H9 (cell line): ENCODE measurements around the gene CNNM2. TPM values are rescaled to one million over a fixed set of nuclear protein-coding genes. Genes with fewer than 3 reads are reported as not detected.

Experiments
- DNase-seq: peaks from one replicate; pipeline ENCODE4 v3.0.0-alpha.2; 2017
- H2AFZ ChIP-seq: one replicate; pipeline ENCODE4 v1.6.1; 2013; ENCODE audit warnings: mild to moderate bottlenecking, low read length, control low read depth, moderate library complexity
- H2AK5ac ChIP-seq: 2 replicates; pipeline ENCODE4 v1.6.1; 2013; ENCODE audit warnings: low read length, control low read depth, mixed read lengths; ENCODE audit not compliant: insufficient read length
- H2BK120ac ChIP-seq: one replicate; pipeline ENCODE4 v1.6.1; 2013; ENCODE audit warnings: low read depth, mild to moderate bottlenecking, low read length, control low read depth, inconsistent platforms; ENCODE audit not compliant: poor library complexity, severe bottlenecking
- H2BK12ac ChIP-seq: 2 replicates; pipeline ENCODE4 v1.6.1; 2013; ENCODE audit warnings: low read length, control low read depth, mixed read lengths, low read depth; ENCODE audit not compliant: insufficient read length
- H2BK15ac ChIP-seq: 2 replicates; pipeline ENCODE4 v1.6.1; 2013; ENCODE audit warnings: low read depth, low read length, control low read depth
- H2BK20ac ChIP-seq: one replicate; pipeline ENCODE4 v1.6.1; 2013; ENCODE audit warnings: low read depth, mild to moderate bottlenecking, low read length, control low read depth, inconsistent platforms; ENCODE audit not compliant: poor library complexity, severe bottlenecking
- H2BK5ac ChIP-seq: 2 replicates; pipeline ENCODE4 v1.6.1; 2013; ENCODE audit warnings: low read length, control low read depth, mixed read lengths; ENCODE audit not compliant: insufficient read length
- H3K14ac ChIP-seq: 2 replicates; pipeline ENCODE4 v1.6.1; 2013; ENCODE audit warnings: low read length, control low read depth; ENCODE audit not compliant: insufficient read depth
- H3K18ac ChIP-seq: 2 replicates; pipeline ENCODE4 v1.6.1; 2013; ENCODE audit warnings: low read depth, mild to moderate bottlenecking, mixed read lengths, low read length, control low read depth; ENCODE audit not compliant: insufficient read length
- H3K23ac ChIP-seq: 2 replicates; pipeline ENCODE4 v1.6.1; 2013; ENCODE audit warnings: low read length, control low read depth, mixed read lengths, low read depth; ENCODE audit not compliant: insufficient read length
- H3K23me2 ChIP-seq: 2 replicates; pipeline ENCODE4 v1.6.1; 2013; ENCODE audit warnings: low read depth, mild to moderate bottlenecking, mixed read lengths, low read length, control low read depth; ENCODE audit not compliant: insufficient read length, poor library complexity, severe bottlenecking
- H3K27ac ChIP-seq: 2 replicates; pipeline ENCODE4 v1.5.1; 2013; ENCODE audit warnings: low read length, control low read depth, mixed read lengths, low read depth; ENCODE audit not compliant: insufficient read length
- H3K27me3 ChIP-seq: 2 replicates; pipeline ENCODE4 v1.6.1; 2013; ENCODE audit warnings: low read length, control low read depth, inconsistent platforms; ENCODE audit not compliant: insufficient read depth
- H3K4ac ChIP-seq: 2 replicates; pipeline ENCODE4 v1.6.1; 2013; ENCODE audit warnings: low read depth, mild to moderate bottlenecking, control low read depth, inconsistent platforms, low read length, moderate library complexity
- H3K4me1 ChIP-seq: 2 replicates; pipeline ENCODE4 v1.6.1; 2013; ENCODE audit warnings: low read length, control low read depth, inconsistent platforms; ENCODE audit not compliant: insufficient read depth
- H3K4me2 ChIP-seq: 2 replicates; pipeline ENCODE4 v1.6.1; 2013; ENCODE audit warnings: low read length, control low read depth, mixed read lengths; ENCODE audit not compliant: insufficient read length, insufficient read depth
- H3K56ac ChIP-seq: 2 replicates; pipeline ENCODE4 v1.6.1; 2013; ENCODE audit warnings: low read depth, mild to moderate bottlenecking, mixed read lengths, low read length, control low read depth; ENCODE audit not compliant: insufficient read length
- H3K79me1 ChIP-seq: 2 replicates; pipeline ENCODE4 v1.6.1; 2013; ENCODE audit warnings: low read depth, mild to moderate bottlenecking, moderate library complexity, low read length, control low read depth, inconsistent platforms; ENCODE audit not compliant: insufficient read depth, poor library complexity, severe bottlenecking
- H3K79me2 ChIP-seq: 2 replicates; pipeline ENCODE4 v1.6.1; 2013; ENCODE audit warnings: low read length, control low read depth, inconsistent platforms; ENCODE audit not compliant: insufficient read depth
- H3K9ac ChIP-seq: 2 replicates; pipeline ENCODE4 v1.6.1; 2013; ENCODE audit warnings: low read length, control low read depth, mixed read lengths; ENCODE audit not compliant: insufficient read length; ENCODE audit errors: extremely low read depth
- H3K9me3 ChIP-seq: one replicate; pipeline ENCODE4 v1.6.1; 2013; ENCODE audit warnings: low read depth, low read length, inconsistent platforms; ENCODE audit not compliant: control insufficient read depth
- H3T11ph ChIP-seq: one replicate; pipeline ENCODE4 v1.6.1; 2013; ENCODE audit warnings: mild to moderate bottlenecking, low read length, control low read depth, inconsistent platforms
- H4K20me1 ChIP-seq: one replicate; pipeline ENCODE4 v1.6.1; 2013; ENCODE audit not compliant: control insufficient read depth, insufficient read length, insufficient read depth
- H4K5ac ChIP-seq: 2 replicates; pipeline ENCODE4 v1.6.1; 2013; ENCODE audit warnings: low read depth, mild to moderate bottlenecking, mixed read lengths, low read length, control low read depth; ENCODE audit not compliant: insufficient read length
- H4K8ac ChIP-seq: replicated peaks from 2 replicates; pipeline ENCODE4 v1.6.1; 2013; ENCODE audit warnings: low read length, control low read depth, mixed read lengths, low read depth; ENCODE audit not compliant: insufficient read length
- H4K91ac ChIP-seq: 2 replicates; pipeline ENCODE4 v1.6.1; 2013; ENCODE audit warnings: low read depth, mild to moderate bottlenecking, moderate library complexity, mixed read lengths, low read length, control low read depth; ENCODE audit not compliant: insufficient read length
- H3K27ac Mint-ChIP-seq, 3 experiments: 2 replicates in 2 of 3; 3 replicates in 1 of 3; pipeline ENCODE4 v1.8.0; 2020 to 2021; ENCODE audit warnings: mixed read lengths in 3 of 3, mild to moderate bottlenecking in 1 of 3, moderate library complexity in 1 of 3
- H3K27me3 Mint-ChIP-seq: 2 replicates; pipeline ENCODE4 v1.8.0; 2021; ENCODE audit warnings: low read depth, mild to moderate bottlenecking, moderate library complexity, mixed read lengths
- H3K36me3 Mint-ChIP-seq, 3 experiments: 2 replicates in 2 of 3; 3 replicates in 1 of 3; pipeline ENCODE4 v1.8.0; 2020 to 2021; ENCODE audit warnings: low read depth in 3 of 3, mixed read lengths in 3 of 3; ENCODE audit not compliant: insufficient read depth in 1 of 3
- H3K4me1 Mint-ChIP-seq, 2 experiments: 2 replicates each; pipeline ENCODE4 v1.8.0; 2020; ENCODE audit warnings: mixed read lengths in 2 of 2
- H3K4me3 Mint-ChIP-seq, 2 experiments: 2 replicates in 1 of 2; 3 replicates in 1 of 2; pipeline ENCODE4 v1.8.0; 2020 to 2021; ENCODE audit warnings: mild to moderate bottlenecking in 2 of 2, mixed read lengths in 2 of 2, moderate library complexity in 1 of 2
- H3K9me3 Mint-ChIP-seq, 2 experiments: 2 replicates in 1 of 2; 3 replicates in 1 of 2; pipeline ENCODE4 v1.8.0; 2020; ENCODE audit warnings: mild to moderate bottlenecking in 2 of 2, mixed read lengths in 2 of 2, moderate library complexity in 1 of 2
- WGBS: extraction: QIAGEN DNeasy Blood & Tissue Kit; methylation state at CpG from one replicate; pipeline ENCODE4 v1.1.7; 2013; ENCODE audit warnings: missing lambda C conversion rate, low lambda C conversion rate, mixed read lengths; ENCODE audit not compliant: insufficient read length; ENCODE audit errors: extremely low coverage; 5-methylcytosine and 5-hydroxymethylcytosine counted together
- total RNA-seq: library from RNA; stranded (reverse); gene quantifications from 2 replicates; pipeline ENCODE4 v1.2.1, GENCODE V29; 2021
- TF ChIP-seq, protein P1 (sequence below): fragments of 200-600 bp; sonication (generic); conservative IDR thresholded peaks from 3 replicates; pipeline ENCODE4 v1.8.0; 2021; ENCODE audit warnings: antibody characterized with exemption, mild to moderate bottlenecking

CNNM2 gene
- total RNA-seq, 1 experiment from 2014 or later, result 17.5 TPM

GRCh38 chr10:102869258-102870198 lies 48.6 kb upstream of the CNNM2 start, which contains the start of gene AS3MT:
Gene AS3MT (plus strand): TSS chr10:102869470. CDS start chr10:102869593, 123 bp downstream.
- peak within 1 kb of the TSS; percentile 79 for H2BK120ac ChIP-seq
- no peak within 1 kb of the TSS for H2BK12ac ChIP-seq
- no peak within 1 kb of the TSS for H4K8ac ChIP-seq
- H4K20me1 ChIP-seq, result no peaks in the 10 kb centered on the region
- H2AFZ ChIP-seq, result peak within 1 kb of the TSS; percentile 0
- Mint-ChIP-seq H3K36me3 (no peaks in the 10 kb centered on the region; a peak in 3 of 7 replicates), H3K9me3 (no peaks in the 10 kb centered on the region), H3K4me1 (peaks cover 15 to 17% of the 10 kb centered on the region in 2 experiments), H3K27ac (peak within 1 kb of the TSS in 2 of 3 experiments; percentile 43 to 95; a peak in 4 of 7 replicates), H3K4me3 (peak within 1 kb of the TSS; percentile 79 to 91), H3K27me3 (peaks cover 2% of the 10 kb centered on the region; the same call in 1 of the 2 replicates)
- no peak within 1 kb of the TSS for H2BK5ac ChIP-seq
- TF ChIP-seq, protein P1, sequence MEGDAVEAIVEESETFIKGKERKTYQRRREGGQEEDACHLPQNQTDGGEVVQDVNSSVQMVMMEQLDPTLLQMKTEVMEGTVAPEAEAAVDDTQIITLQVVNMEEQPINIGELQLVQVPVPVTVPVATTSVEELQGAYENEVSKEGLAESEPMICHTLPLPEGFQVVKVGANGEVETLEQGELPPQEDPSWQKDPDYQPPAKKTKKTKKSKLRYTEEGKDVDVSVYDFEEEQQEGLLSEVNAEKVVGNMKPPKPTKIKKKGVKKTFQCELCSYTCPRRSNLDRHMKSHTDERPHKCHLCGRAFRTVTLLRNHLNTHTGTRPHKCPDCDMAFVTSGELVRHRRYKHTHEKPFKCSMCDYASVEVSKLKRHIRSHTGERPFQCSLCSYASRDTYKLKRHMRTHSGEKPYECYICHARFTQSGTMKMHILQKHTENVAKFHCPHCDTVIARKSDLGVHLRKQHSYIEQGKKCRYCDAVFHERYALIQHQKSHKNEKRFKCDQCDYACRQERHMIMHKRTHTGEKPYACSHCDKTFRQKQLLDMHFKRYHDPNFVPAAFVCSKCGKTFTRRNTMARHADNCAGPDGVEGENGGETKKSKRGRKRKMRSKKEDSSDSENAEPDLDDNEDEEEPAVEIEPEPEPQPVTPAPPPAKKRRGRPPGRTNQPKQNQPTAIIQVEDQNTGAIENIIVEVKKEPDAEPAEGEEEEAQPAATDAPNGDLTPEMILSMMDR, result no peak
- H3K56ac ChIP-seq, result no peak within 1 kb of the TSS
- peak within 1 kb of the TSS; percentile 98 for H3K14ac ChIP-seq
- peak within 1 kb of the TSS; percentile 88 for H3K9ac ChIP-seq
- peak; percentile 83 for DNase-seq
- H3K18ac ChIP-seq, result peak within 1 kb of the TSS; percentile 96
- no peaks in the 10 kb centered on the region; the same call in 1 of the 2 replicates for H3K4me1 ChIP-seq
- H4K5ac ChIP-seq, result peak within 1 kb of the TSS; percentile 34
- H3K23me2 ChIP-seq, result peaks cover 6% of the 10 kb centered on the region
- H2BK20ac ChIP-seq, result no peak within 1 kb of the TSS
- peak within 1 kb of the TSS; percentile 24 for H3T11ph ChIP-seq
- H3K23ac ChIP-seq, result no peak within 1 kb of the TSS
- no peaks in the 10 kb centered on the region for H3K79me1 ChIP-seq
- peak within 1 kb of the TSS; percentile 70 for H3K4me2 ChIP-seq
- no peak within 1 kb of the TSS for H4K91ac ChIP-seq
- H2AK5ac ChIP-seq, result no peak within 1 kb of the TSS
- no peaks in the 10 kb centered on the region for H3K79me2 ChIP-seq
- WGBS, result no CpG with 5 or more reads among the region's 63 CpGs
- no peaks in the 10 kb centered on the region for H3K9me3 ChIP-seq
- H3K27ac ChIP-seq, result no peak within 1 kb of the TSS
- H2BK15ac ChIP-seq, result no peak within 1 kb of the TSS
- H3K4ac ChIP-seq, result no peak within 1 kb of the TSS
- no peaks in the 10 kb centered on the region; the same call in 1 of the 2 replicates for H3K27me3 ChIP-seq
